Measurements from ENCODE around the gene GOSR2. TPM values are rescaled to one million over a fixed set of nuclear protein-coding genes. Genes with fewer than 3 reads are reported as not detected.

The GOSR2 gene
- total and polyA plus RNA-seq, 2 donors (not counting 3 experiments of a cell fraction or from before 2014, with no cell fraction given): 48.6 to 54.7 TPM

DNA sequence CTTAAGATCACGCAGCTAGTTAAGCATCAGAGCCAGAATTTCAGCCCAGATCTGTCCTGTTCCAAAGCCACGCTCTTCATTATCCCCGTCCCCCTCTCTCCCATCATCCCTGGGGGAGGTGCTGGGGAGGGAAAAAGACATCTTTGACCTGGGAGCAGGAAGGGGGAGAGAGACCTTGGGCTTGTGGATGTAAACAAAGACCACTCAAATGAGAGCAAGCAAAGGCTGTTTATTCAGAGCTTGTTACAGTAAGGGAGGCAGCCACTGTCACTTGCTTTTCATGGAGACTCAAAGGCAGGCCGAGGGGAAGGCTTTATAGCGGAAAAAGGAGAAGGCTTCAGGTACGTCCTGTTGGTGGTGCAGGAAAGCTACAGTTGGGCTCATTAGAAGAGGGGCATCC lies 59.6 kb downstream of the GOSR2 start:
- Histone ChIP-seq H2AFZ (ENCODE audit: low read depth, low read length) (no peak overlapping the region), H3K27me3 (ENCODE audit: control insufficient read depth in 2 of 2, insufficient read depth in 2 of 2, low read length in 2 of 2) (peaks cover 22 to 32% of the 10 kb centered on the region in 2 experiments), H3K36me3 (ENCODE audit: control insufficient read depth in 2 of 2, extremely low read depth in 1 of 2, insufficient read depth in 2 of 2, low read length in 2 of 2) (no peaks in the 10 kb centered on the region), H3K4me3 (replicated peaks in 1 of 3; ENCODE audit: insufficient read depth in 1 of 3, low read depth in 1 of 3, low read length in 3 of 3) (no peak overlapping the region), H3K4me2 (ENCODE audit: insufficient read depth, low read length) (no peak overlapping the region), H3K9me3 (replicated peaks; ENCODE audit: control insufficient read depth, insufficient read depth, low read length) (no peaks in the 10 kb centered on the region), H3K4me1 (ENCODE audit: control insufficient read depth, extremely low read depth, insufficient read depth, low read length) (peaks cover 9% of the 10 kb centered on the region), H4K20me1 (replicated peaks; ENCODE audit: control insufficient read depth, extremely low read depth, insufficient read depth, low read length) (no peaks in the 10 kb centered on the region), H3K9ac (replicated peaks; ENCODE audit: extremely low read depth, insufficient read depth, low read length) (no peak overlapping the region), H3K27ac (ENCODE audit: insufficient read depth, low read depth, low read length) (no peak overlapping the region), H3K9me1 (replicated peaks; ENCODE audit: control insufficient read depth, extremely low read depth, insufficient read depth, low read length) (no peaks in the 10 kb centered on the region), H3K79me2 (ENCODE audit: control insufficient read depth, insufficient read depth, low read length) (no peaks in the 10 kb centered on the region)
- intact Hi-C loops (cut with micrococcal nuclease): no loop called here
- POLR2A ChIA-PET: interaction anchor here (0.6 kb wide), 1 partner anchor 22 kb away, joined by 3 read pairs; no protein-coding TSS in a partner anchor
- FAIRE-seq (no peak), DNase-seq (ENCODE audit: low read depth, low spot score) (no peak)
- CTCF ChIA-PET: interaction anchor here (1.5 to 1.8 kb wide), 2 partner anchors 9 to 40 kb away, joined by 3 to 4 read pairs; no protein-coding TSS in a partner anchor
- TF ChIP-seq, protein P1, sequence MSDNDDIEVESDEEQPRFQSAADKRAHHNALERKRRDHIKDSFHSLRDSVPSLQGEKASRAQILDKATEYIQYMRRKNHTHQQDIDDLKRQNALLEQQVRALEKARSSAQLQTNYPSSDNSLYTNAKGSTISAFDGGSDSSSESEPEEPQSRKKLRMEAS (IDR thresholded peaks at IDR 0.05; ENCODE audit: insufficient read depth, insufficient read length): no peak
- TF ChIP-seq POLR2AphosphoS5 (IDR thresholded peaks at IDR 0.05; ENCODE audit: insufficient read depth, low read depth, low read length) (no peak), GATA2 (IDR thresholded peaks at IDR 0.05; ENCODE audit: insufficient read depth, insufficient read length, low read depth, low read length) (no peak), FOS (IDR thresholded peaks at IDR 0.05; ENCODE audit: borderline replicate concordance, insufficient read depth, low read length) (no peak), EZH2 (IDR thresholded peaks at IDR 0.05; ENCODE audit: borderline replicate concordance, low read depth, low read length, severe bottlenecking) (no peak), JUN (IDR thresholded peaks at IDR 0.05; ENCODE audit: borderline replicate concordance, insufficient read depth, insufficient read length, low read depth) (no peak), CTCF (IDR thresholded peaks at IDR 0.05; ENCODE audit: extremely low read depth in 1 of 2, insufficient read depth in 1 of 2, low read depth in 1 of 2, low read length in 2 of 2) (no peak), MYC (IDR thresholded peaks at IDR 0.05; ENCODE audit: low read depth, low read length) (no peak), POLR2A (IDR thresholded peaks at IDR 0.05; ENCODE audit: low read depth, low read length) (no peak)
- no TSS peak for BruUV-seq (replicated peaks)
- dilution Hi-C loops (cut with MboI; ENCODE audit: extremely low pct_ligation_motif_present, low sequenced_read_pairs): no loop called here
